ENCODE measurements around the gene CNNM2. TPM values are rescaled to one million over a fixed set of nuclear protein-coding genes. Genes with fewer than 3 reads are reported as not detected.
"Not testable (repeated sequence)": the region's sequence is repeated elsewhere in the genome, so short reads cannot be mapped to it uniquely, and the experiment has no call there.

The CNNM2 gene
- total RNA-seq, 1 donor from 2014 or later: 12.5 TPM

DNA sequence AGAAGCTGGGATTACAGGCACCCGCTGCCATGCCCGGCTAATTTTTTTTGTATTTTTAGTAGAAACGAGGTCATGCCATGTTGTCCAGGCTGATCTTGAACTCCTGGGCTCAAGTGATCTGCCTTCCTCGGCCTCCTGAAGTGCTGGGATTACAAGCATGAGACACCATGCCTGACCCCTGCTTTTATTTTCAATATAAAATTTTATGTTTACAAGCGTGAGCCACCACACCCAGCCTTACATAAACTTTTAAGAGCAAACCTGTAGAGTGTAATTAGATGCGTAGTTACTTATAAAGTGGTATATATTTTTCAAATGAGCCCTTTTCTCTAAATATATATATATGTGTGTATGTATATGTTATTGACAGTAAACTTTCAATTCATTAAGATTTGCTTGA is 8.7 kb downstream of the CNNM2 start:
- Mint-ChIP-seq H3K27me3 (ENCODE audit: low read depth) (no peaks in the 10 kb centered on the region), H3K36me3 (peaks cover 13% of the 10 kb centered on the region), H3K4me1 (no peaks in the 10 kb centered on the region), H3K27ac (no peak overlapping the region), H3K4me3 (no peak overlapping the region), H3K9me3 (peaks cover 11% of the 10 kb centered on the region)
- TF ChIP-seq, protein P1, sequence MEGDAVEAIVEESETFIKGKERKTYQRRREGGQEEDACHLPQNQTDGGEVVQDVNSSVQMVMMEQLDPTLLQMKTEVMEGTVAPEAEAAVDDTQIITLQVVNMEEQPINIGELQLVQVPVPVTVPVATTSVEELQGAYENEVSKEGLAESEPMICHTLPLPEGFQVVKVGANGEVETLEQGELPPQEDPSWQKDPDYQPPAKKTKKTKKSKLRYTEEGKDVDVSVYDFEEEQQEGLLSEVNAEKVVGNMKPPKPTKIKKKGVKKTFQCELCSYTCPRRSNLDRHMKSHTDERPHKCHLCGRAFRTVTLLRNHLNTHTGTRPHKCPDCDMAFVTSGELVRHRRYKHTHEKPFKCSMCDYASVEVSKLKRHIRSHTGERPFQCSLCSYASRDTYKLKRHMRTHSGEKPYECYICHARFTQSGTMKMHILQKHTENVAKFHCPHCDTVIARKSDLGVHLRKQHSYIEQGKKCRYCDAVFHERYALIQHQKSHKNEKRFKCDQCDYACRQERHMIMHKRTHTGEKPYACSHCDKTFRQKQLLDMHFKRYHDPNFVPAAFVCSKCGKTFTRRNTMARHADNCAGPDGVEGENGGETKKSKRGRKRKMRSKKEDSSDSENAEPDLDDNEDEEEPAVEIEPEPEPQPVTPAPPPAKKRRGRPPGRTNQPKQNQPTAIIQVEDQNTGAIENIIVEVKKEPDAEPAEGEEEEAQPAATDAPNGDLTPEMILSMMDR (IDR thresholded peaks at IDR 0.05; ENCODE audit: unreplicated experiment): no peak
- DNase-seq (ENCODE audit: low spot score in 2 of 2, unreplicated experiment in 2 of 2): no peak

DNA sequence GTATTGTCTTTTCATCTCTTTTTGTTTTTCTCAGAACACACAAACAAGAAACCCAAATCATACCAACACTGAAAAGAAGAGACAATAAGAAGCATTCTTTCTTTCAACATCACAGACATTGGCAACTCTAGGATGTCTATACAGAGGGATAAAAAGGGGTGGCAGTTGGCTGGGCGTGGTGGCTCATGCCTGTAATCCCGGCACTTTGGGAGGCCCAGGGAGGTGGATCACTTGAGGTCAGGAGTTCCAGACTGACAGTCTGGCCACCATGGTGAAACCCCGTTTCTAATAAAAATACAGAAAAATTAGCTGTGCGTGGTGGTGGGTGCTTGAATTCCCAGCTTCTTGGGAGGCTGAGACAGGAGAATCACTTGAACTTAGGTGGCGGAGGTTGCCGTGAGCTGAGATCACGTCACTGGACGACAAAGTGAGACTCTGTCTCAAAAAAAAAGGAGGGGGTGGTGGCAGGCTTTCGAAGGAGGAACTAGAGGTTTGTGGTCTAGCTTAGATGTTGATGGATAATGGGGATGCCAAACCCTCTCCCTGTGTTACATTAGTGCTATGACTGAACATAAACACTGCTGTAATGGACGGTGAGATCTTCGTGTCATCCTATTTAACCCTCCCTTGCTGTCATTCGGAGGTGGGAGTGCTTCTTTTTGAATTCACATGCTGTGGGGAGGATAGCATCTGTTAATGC is 9.4 kb downstream of the CNNM2 start:
- H3K4me3 Mint-ChIP-seq: no peak overlapping the region
- TF ChIP-seq, protein P1 (IDR thresholded peaks at IDR 0.05; ENCODE audit: unreplicated experiment): no peak
- no peak overlapping the region for H3K27ac Mint-ChIP-seq

DNA sequence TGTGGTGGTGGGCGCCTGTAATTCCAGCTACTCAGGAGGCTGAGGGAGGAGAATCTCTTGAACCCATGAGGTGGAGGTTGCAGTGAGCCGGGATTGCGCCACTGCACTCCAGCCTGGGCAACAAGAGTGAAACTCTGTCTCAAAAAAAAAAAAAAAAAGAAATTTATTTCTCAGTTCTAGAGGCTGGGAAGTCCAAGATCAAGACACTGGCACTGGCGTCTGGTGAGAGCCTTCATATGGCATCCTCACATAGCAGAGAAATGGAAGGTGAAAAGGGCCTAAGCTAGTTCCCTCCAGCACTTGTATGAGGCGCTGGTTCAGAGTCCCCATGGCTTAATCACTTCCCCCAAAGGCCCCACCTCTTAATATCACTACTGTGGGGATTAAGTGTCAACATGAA is 10.3 kb downstream of the CNNM2 start:
- Mint-ChIP-seq H3K36me3 (peaks cover 23% of the 10 kb centered on the region), H3K9me3 (peaks cover 17% of the 10 kb centered on the region)
- H3K4me3 Mint-ChIP-seq; H3K4me1 Mint-ChIP-seq; DNase-seq (ENCODE audit: low spot score in 2 of 2, unreplicated experiment in 2 of 2); H3K27me3 Mint-ChIP-seq (ENCODE audit: low read depth); H3K27ac Mint-ChIP-seq: not testable (repeated sequence)

More for the DNA sequence above, 9.4 kb downstream of the CNNM2 start:
- H3K27me3 Mint-ChIP-seq (ENCODE audit: low read depth): no peaks in the 10 kb centered on the region
- H3K9me3 Mint-ChIP-seq: peaks cover 13% of the 10 kb centered on the region
- no peaks in the 10 kb centered on the region for H3K4me1 Mint-ChIP-seq
- DNase-seq (ENCODE audit: low spot score in 2 of 2, unreplicated experiment in 2 of 2): no peak
- peaks cover 18% of the 10 kb centered on the region for H3K36me3 Mint-ChIP-seq

DNA sequence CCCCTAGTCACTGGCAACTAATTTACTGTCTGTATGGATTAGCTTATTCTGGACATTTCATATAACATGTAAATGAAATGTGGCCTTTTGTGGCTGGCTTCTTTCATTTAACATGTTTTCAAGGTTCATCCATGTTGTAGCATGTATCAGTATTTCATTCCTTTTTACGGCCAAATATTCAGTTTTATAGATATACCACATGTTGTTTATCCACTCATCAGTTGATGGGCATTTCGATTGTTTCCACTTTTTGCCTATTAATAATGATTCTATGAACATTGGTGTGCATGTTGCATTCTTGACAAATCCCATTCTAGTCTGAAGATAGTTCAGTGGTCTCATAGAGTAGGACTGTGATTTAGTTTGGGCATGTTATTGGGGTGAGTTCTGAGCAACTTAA is 12.6 kb downstream of the CNNM2 start:
- no peak overlapping the region for H3K27ac Mint-ChIP-seq
- no peaks in the 10 kb centered on the region for H3K27me3 Mint-ChIP-seq (ENCODE audit: low read depth)
- peaks cover 23% of the 10 kb centered on the region for H3K36me3 Mint-ChIP-seq
- H3K4me1 Mint-ChIP-seq: peaks cover 2% of the 10 kb centered on the region
- no peak overlapping the region for H3K4me3 Mint-ChIP-seq
- peaks cover 17% of the 10 kb centered on the region for H3K9me3 Mint-ChIP-seq
- TF ChIP-seq, protein P1 (IDR thresholded peaks at IDR 0.05; ENCODE audit: unreplicated experiment): no peak
- DNase-seq (ENCODE audit: low spot score in 2 of 2, unreplicated experiment in 2 of 2): no peak

DNA sequence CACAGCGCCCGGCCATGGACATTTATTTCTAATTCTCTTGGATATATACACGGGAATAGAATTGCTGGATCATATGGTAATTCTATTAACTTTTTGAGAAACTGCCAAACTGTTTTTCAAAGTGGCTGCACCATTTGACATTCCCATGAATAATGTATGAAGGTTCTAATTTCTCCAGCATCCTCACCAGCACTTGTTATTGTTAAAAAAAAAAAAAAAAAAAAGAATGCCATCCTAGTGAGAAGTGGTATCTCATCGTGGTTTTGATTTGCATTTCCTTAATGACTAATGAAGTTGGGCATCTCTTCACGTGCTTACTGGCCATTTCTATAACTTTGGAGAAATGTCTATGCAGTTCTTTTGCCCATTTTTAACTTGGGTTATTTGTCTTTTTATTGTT is 13.5 kb downstream of the CNNM2 start:
- peaks cover 23% of the 10 kb centered on the region for H3K36me3 Mint-ChIP-seq
- TF ChIP-seq, protein P1 (IDR thresholded peaks at IDR 0.05; ENCODE audit: unreplicated experiment): no peak
- no peak overlapping the region for H3K27ac Mint-ChIP-seq
- H3K9me3 Mint-ChIP-seq: peaks cover 17% of the 10 kb centered on the region
- DNase-seq (ENCODE audit: low spot score in 2 of 2, unreplicated experiment in 2 of 2): no peak
- no peaks in the 10 kb centered on the region for H3K27me3 Mint-ChIP-seq (ENCODE audit: low read depth)
- H3K4me3 Mint-ChIP-seq: no peak overlapping the region
- peaks cover 5% of the 10 kb centered on the region for H3K4me1 Mint-ChIP-seq

DNA sequence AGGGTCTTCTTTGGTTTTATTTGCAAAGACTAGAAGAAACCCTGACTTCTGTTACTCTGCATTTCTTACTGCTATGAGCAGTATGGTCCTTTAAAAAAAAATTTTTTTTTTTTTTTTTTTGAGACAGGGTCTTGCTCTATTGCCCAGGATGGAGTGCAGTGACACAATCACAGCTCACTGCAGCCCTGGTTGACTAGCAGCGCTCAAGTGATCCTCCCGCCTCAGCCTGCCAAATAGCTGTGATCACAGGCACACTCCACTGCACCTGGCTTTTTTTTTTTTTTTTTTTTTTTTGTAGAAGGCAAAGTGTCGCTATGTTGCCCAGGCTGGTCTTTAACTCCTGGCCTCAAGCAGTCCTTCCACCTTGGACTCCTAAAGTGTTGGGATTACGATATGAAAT is 17.4 kb downstream of the CNNM2 start:
- Mint-ChIP-seq H3K4me3 (no peak overlapping the region), H3K27me3 (ENCODE audit: low read depth) (no peaks in the 10 kb centered on the region), H3K9me3 (peaks cover 13% of the 10 kb centered on the region), H3K4me1 (peaks cover 5% of the 10 kb centered on the region), H3K27ac (no peak overlapping the region), H3K36me3 (peaks cover 17% of the 10 kb centered on the region)
- TF ChIP-seq, protein P1 (IDR thresholded peaks at IDR 0.05; ENCODE audit: unreplicated experiment): no peak
- DNase-seq (ENCODE audit: low spot score in 2 of 2, unreplicated experiment in 2 of 2): no peak
